DOHH2 (cell line): ENCODE data around the gene PRKCZ.

ENCODE experiments used
- EZH2phosphoT487 ChIP-seq: fragments of 200-600 bp; sonication (generic); IDR thresholded peaks from 2 replicates; pipeline ENCODE4 v1.6.1; 2017; ENCODE audit warnings: borderline replicate concordance, mild to moderate bottlenecking, antibody characterized with exemption, low read length, moderate library complexity, mixed read lengths
- TF ChIP-seq, protein P1 (sequence below): fragments of 200-600 bp; sonication (generic); IDR thresholded peaks from one replicate; pipeline ENCODE4 v1.5.1; 2014; ENCODE audit warnings: antibody characterized with exemption, mild to moderate bottlenecking, low read depth, low read length; ENCODE audit not compliant: poor library complexity, severe bottlenecking

DNA sequence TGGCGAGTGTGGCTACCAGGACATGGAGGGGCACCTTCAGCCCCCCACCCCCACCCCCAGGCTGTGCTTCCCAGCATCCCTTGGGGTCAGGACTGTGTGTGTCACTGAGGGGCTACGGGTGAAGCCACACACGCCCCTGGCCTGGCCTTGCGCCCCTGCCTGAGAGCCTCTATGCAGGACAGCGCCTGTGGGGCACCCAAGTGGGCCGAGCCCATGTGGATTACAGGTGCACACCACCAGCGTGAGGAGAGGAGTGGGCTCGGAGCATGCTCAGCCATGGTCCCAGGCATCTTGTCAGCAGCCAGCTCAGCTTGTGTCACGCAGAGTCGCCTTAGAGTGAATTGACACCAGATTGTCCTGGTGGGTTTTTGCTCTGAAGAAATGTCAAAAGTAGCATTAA is 116.5 kb downstream of the PRKCZ start:
- TF ChIP-seq, protein P1, sequence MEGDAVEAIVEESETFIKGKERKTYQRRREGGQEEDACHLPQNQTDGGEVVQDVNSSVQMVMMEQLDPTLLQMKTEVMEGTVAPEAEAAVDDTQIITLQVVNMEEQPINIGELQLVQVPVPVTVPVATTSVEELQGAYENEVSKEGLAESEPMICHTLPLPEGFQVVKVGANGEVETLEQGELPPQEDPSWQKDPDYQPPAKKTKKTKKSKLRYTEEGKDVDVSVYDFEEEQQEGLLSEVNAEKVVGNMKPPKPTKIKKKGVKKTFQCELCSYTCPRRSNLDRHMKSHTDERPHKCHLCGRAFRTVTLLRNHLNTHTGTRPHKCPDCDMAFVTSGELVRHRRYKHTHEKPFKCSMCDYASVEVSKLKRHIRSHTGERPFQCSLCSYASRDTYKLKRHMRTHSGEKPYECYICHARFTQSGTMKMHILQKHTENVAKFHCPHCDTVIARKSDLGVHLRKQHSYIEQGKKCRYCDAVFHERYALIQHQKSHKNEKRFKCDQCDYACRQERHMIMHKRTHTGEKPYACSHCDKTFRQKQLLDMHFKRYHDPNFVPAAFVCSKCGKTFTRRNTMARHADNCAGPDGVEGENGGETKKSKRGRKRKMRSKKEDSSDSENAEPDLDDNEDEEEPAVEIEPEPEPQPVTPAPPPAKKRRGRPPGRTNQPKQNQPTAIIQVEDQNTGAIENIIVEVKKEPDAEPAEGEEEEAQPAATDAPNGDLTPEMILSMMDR: no peak
- TF ChIP-seq EZH2phosphoT487: no peak
